NB4 (cell line): ENCODE results near the gene ZFHX2.

Source experiments
- DNase-seq: peaks from one replicate; pipeline ENCODE4 v3.0.0; 2010; ENCODE audit warnings: low read depth
- H3K4me3 ChIP-seq: one replicate; pipeline ENCODE4 v1.5.1; 2011; ENCODE audit warnings: mild to moderate bottlenecking, low read depth, low read length, moderate library complexity
- MYC ChIP-seq: IDR thresholded peaks from 2 replicates; pipeline ENCODE4 v1.6.1; 2011; ENCODE audit warnings: low read depth, low read length
- POLR2A ChIP-seq: IDR thresholded peaks from 2 replicates; pipeline ENCODE4 v1.6.1; 2011; ENCODE audit warnings: mild to moderate bottlenecking; ENCODE audit not compliant: insufficient read length; ENCODE audit errors: extremely low read depth
- TF ChIP-seq, protein P1 (sequence below): IDR thresholded peaks from 2 replicates; pipeline ENCODE4 v1.6.1; 2011; ENCODE audit warnings: low read depth, low read length
- TF ChIP-seq, protein P2 (sequence below): IDR thresholded peaks from one replicate; pipeline ENCODE4 v1.5.1; 2012; ENCODE audit warnings: low read depth, low read length

The ZFHX2 gene

DNA sequence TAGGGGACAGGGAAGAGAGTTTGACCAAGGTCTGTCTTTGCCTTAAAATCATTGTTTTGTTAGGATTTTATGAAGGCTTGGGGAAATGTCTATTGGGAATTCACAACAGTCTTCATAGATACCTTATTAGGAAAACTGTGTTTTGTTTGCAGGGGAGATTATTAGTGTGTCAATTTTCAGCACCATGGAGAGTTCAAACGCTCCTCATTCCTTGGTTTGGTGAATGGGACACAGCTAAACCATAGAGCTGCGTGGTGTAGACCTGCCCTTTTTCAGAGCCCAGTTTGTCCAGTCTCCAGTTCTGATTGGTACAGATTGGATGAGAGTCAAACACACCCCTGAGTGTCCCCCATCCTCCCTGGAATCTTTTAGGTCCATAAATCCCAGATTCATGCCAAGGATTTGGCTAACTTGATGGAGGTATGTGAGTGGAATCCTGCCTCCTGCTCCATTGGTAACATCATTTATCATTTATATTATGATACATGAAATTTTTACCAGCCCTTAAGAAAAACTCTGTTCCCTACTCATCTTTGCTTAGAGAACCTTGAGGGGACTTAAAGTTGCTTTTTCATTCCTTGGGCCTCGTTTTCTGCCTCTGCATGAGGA, 70.1 kb downstream of the ZFHX2 start:
- TF ChIP-seq, protein P1, sequence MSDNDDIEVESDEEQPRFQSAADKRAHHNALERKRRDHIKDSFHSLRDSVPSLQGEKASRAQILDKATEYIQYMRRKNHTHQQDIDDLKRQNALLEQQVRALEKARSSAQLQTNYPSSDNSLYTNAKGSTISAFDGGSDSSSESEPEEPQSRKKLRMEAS: no peak
- no peak for TF ChIP-seq POLR2A
- TF ChIP-seq, protein P2, sequence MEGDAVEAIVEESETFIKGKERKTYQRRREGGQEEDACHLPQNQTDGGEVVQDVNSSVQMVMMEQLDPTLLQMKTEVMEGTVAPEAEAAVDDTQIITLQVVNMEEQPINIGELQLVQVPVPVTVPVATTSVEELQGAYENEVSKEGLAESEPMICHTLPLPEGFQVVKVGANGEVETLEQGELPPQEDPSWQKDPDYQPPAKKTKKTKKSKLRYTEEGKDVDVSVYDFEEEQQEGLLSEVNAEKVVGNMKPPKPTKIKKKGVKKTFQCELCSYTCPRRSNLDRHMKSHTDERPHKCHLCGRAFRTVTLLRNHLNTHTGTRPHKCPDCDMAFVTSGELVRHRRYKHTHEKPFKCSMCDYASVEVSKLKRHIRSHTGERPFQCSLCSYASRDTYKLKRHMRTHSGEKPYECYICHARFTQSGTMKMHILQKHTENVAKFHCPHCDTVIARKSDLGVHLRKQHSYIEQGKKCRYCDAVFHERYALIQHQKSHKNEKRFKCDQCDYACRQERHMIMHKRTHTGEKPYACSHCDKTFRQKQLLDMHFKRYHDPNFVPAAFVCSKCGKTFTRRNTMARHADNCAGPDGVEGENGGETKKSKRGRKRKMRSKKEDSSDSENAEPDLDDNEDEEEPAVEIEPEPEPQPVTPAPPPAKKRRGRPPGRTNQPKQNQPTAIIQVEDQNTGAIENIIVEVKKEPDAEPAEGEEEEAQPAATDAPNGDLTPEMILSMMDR: no peak
- no peak for TF ChIP-seq MYC
- peak; percentile 25 for DNase-seq
- no peak overlapping the region for H3K4me3 ChIP-seq

DNA sequence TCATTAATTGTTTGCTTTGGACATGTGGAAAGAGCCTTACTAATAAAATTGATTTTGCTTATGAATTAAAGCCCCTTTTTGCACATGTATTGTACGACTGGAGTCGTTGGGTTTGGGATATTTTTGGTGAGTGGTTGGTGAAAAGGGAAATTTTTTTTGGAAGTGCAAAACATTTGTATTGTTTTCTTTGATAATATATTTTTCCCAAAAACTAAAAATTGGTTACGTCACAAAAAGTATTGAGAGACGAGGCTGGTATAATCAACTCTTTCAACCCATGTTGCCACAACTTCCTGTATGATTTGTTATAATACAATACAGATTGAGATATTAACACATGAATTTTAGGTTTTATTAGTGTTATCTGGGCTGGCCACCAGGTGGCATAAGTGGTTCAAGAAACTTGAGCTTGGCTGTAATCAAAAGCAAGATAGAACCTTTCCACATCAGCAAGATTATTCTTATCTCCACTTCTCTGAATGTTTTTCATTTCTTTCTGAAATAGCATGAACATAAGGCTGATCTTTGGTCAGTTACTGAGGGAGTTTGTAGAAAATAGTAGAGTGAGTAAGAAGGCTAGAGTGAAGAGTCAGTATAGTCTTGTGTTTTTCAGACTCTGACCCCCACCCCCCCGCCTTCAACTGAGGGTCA, 73.3 kb downstream of the ZFHX2 start:
- peak; percentile 70 for DNase-seq
- TF ChIP-seq, protein P2: peak; percentile 55
- TF ChIP-seq, protein P1: no peak
- H3K4me3 ChIP-seq: no peak overlapping the region

DNA sequence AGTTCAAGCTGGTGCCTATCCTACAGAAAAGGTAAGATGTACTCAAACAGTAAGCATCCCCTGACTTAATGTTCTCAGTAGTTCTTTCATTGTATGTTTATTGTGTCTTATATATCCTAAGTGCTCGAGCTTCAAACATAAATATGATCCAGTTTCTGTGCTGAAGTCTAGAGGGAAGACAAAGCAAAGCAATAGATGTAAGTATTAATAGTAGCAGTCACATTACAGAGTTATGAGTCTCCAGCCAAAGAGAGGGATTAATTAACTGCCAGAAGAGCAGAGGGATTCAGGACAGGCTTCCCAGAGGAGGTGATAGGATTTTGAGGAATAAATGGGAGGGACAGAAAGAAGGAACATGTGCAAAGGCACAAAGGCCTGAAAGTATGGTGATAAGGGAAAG, 80.6 kb downstream of the ZFHX2 start:
- H3K4me3 ChIP-seq: no peak overlapping the region
- DNase-seq: no peak
- TF ChIP-seq MYC (no peak), POLR2A (no peak)
- TF ChIP-seq, protein P1: no peak
- TF ChIP-seq, protein P2: no peak
